Duodenal mucosa (tissue), 2 donors: ENCODE measurements around the gene VPS33A.
A peak's percentile ranks its signal among the peaks of the same experiment; 100 is the strongest.

ENCODE experiments used
- H3K27ac ChIP-seq: one replicate; pipeline ENCODE4 v1.7.0; 2013; ENCODE audit warnings: low read depth, low read length
- H3K27me3 ChIP-seq, 2 donors: one replicate each; pipeline ENCODE4 v1.7.0; 2013; ENCODE audit warnings: low read length in 2 of 2, control low read depth in 1 of 2; ENCODE audit not compliant: insufficient read depth in 2 of 2, control insufficient read depth in 1 of 2
- H3K36me3 ChIP-seq, 2 donors: one replicate each; pipeline ENCODE4 v1.7.0; 2013; ENCODE audit warnings: low read length in 2 of 2, control low read depth in 1 of 2; ENCODE audit not compliant: insufficient read depth in 2 of 2, control insufficient read depth in 1 of 2
- H3K4me1 ChIP-seq, 2 donors: one replicate each; pipeline ENCODE4 v1.7.0; 2013; ENCODE audit warnings: low read length in 2 of 2, control low read depth in 1 of 2; ENCODE audit not compliant: insufficient read depth in 2 of 2, control insufficient read depth in 1 of 2
- H3K4me3 ChIP-seq, 2 donors: one replicate each; pipeline ENCODE4 v1.7.0; 2013; ENCODE audit warnings: low read length in 2 of 2, low read depth in 1 of 2
- H3K9ac ChIP-seq, 2 donors: one replicate each; pipeline ENCODE4 v1.7.0; 2013; ENCODE audit warnings: low read length in 2 of 2, low read depth in 1 of 2
- H3K9me3 ChIP-seq, 2 donors: one replicate each; pipeline ENCODE4 v1.7.0; 2013; ENCODE audit warnings: low read length in 2 of 2, control low read depth in 1 of 2; ENCODE audit not compliant: control insufficient read depth in 1 of 2

VPS33A gene

GRCh38 chr12:122230798-122231197 is 35.5 kb downstream of the VPS33A start:
- no peak overlapping the region for H3K9ac ChIP-seq
- H3K4me3 ChIP-seq, result no peak overlapping the region
- no peaks in the 10 kb centered on the region for H3K9me3 ChIP-seq
- H3K27me3 ChIP-seq, result no peaks in the 10 kb centered on the region
- peaks cover 7 to 9% of the 10 kb centered on the region in 2 donors for H3K4me1 ChIP-seq
- no peak overlapping the region for H3K27ac ChIP-seq
- peaks cover 24 to 46% of the 10 kb centered on the region in 2 donors for H3K36me3 ChIP-seq

- Histone ChIP-seq H3K27me3 (no peaks in the 10 kb centered on the region), H3K9ac (no peak overlapping the region), H3K27ac (no peak overlapping the region), H3K4me1 (peaks cover 12 to 20% of the 10 kb centered on the region in 2 donors), H3K36me3 (peaks cover 14 to 31% of the 10 kb centered on the region in 2 donors), H3K4me3 (no peak overlapping the region), H3K9me3 (no peaks in the 10 kb centered on the region)
Measured at GRCh38 chr12:122228092-122228491, 38.2 kb downstream of the VPS33A start.

- peaks cover 14 to 26% of the 10 kb centered on the region in 2 donors for H3K36me3 ChIP-seq
- no peak overlapping the region for H3K27ac ChIP-seq
- no peak overlapping the region for H3K9ac ChIP-seq
- H3K27me3 ChIP-seq, result no peaks in the 10 kb centered on the region
- peaks cover 12 to 20% of the 10 kb centered on the region in 2 donors for H3K4me1 ChIP-seq
- no peak overlapping the region for H3K4me3 ChIP-seq
- no peaks in the 10 kb centered on the region for H3K9me3 ChIP-seq
Measured at GRCh38 chr12:122227341-122227740, 39.0 kb downstream of the VPS33A start.

GRCh38 chr12:122226366-122227125 is 39.7 kb downstream of the VPS33A start:
- H3K27ac ChIP-seq, result no peak overlapping the region
- peaks cover 13 to 27% of the 10 kb centered on the region in 2 donors for H3K36me3 ChIP-seq
- peaks cover 12 to 20% of the 10 kb centered on the region in 2 donors for H3K4me1 ChIP-seq
- no peak overlapping the region for H3K9ac ChIP-seq
- H3K4me3 ChIP-seq, result peak overlapping the region; percentile 48 to 59
- H3K27me3 ChIP-seq, result no peaks in the 10 kb centered on the region
- H3K9me3 ChIP-seq, result no peaks in the 10 kb centered on the region

- Histone ChIP-seq H3K27me3 (no peaks in the 10 kb centered on the region), H3K4me3 (peak within 1 kb of the TSS; percentile 88 to 94), H3K9me3 (no peaks in the 10 kb centered on the region), H3K27ac (peak within 1 kb of the TSS; percentile 96), H3K36me3 (peaks cover 6 to 28% of the 10 kb centered on the region in 2 donors), H3K9ac (peak within 1 kb of the TSS; percentile 87 to 90), H3K4me1 (peaks cover 12 to 20% of the 10 kb centered on the region in 2 donors)
Measured at GRCh38 chr12:122225683-122226365, 40.5 kb downstream of the VPS33A start, which contains the start of gene DIABLO. DIABLO (minus strand) TSS chr12:122226052; CDS start chr12:122226014, 38 bp downstream.

GRCh38 chr12:122216445-122216844 is 49.8 kb downstream of the VPS33A start:
- Histone ChIP-seq H3K9me3 (no peaks in the 10 kb centered on the region), H3K27me3 (no peaks in the 10 kb centered on the region), H3K4me3 (no peak overlapping the region), H3K4me1 (no peaks in the 10 kb centered on the region), H3K36me3 (peaks cover 26 to 81% of the 10 kb centered on the region in 2 donors), H3K9ac (no peak overlapping the region), H3K27ac (no peak overlapping the region)

- Histone ChIP-seq H3K9me3 (no peaks in the 10 kb centered on the region), H3K9ac (no peak overlapping the region), H3K27me3 (no peaks in the 10 kb centered on the region), H3K36me3 (peaks cover 26 to 79% of the 10 kb centered on the region in 2 donors), H3K27ac (no peak overlapping the region), H3K4me1 (no peaks in the 10 kb centered on the region), H3K4me3 (no peak overlapping the region)
Measured at GRCh38 chr12:122215771-122216170, 50.5 kb downstream of the VPS33A start.

- H3K9ac ChIP-seq, result no peak overlapping the region
- H3K27me3 ChIP-seq, result peaks cover 15 to 17% of the 10 kb centered on the region in 2 donors
- H3K36me3 ChIP-seq, result peaks cover 19 to 54% of the 10 kb centered on the region in 2 donors
- no peak overlapping the region for H3K27ac ChIP-seq
- no peak overlapping the region for H3K4me3 ChIP-seq
- H3K4me1 ChIP-seq, result peaks cover 0 to under 1% of the 10 kb centered on the region in 2 donors
- H3K9me3 ChIP-seq, result no peaks in the 10 kb centered on the region
Measured at GRCh38 chr12:122208073-122208820, 58.0 kb downstream of the VPS33A start.

GRCh38 chr12:122207391-122207790 is 58.9 kb downstream of the VPS33A start:
- Histone ChIP-seq H3K27me3 (peaks cover 17 to 23% of the 10 kb centered on the region in 2 donors), H3K4me1 (peaks cover 0 to 6% of the 10 kb centered on the region in 2 donors), H3K4me3 (no peak overlapping the region), H3K9me3 (no peaks in the 10 kb centered on the region), H3K9ac (no peak overlapping the region), H3K36me3 (peaks cover 17 to 47% of the 10 kb centered on the region in 2 donors), H3K27ac (no peak overlapping the region)
